GM12892 (cell line): ENCODE results near the gene NAE1.

Source experiments
- POLR2A ChIP-seq: IDR thresholded peaks from 2 replicates; pipeline ENCODE4 v1.6.1; 2011; ENCODE audit warnings: low read depth, low read length, control low read depth
- POLR2AphosphoS5 ChIP-seq: IDR thresholded peaks from 2 replicates; pipeline ENCODE4 v1.6.1; 2011; ENCODE audit warnings: low read depth, low read length, control low read depth

- no peak for TF ChIP-seq POLR2A
- TF ChIP-seq POLR2AphosphoS5: no peak
Measured at GRCh38 chr16:66874079-66874775, 43.5 kb upstream of the NAE1 start.
